ENCODE results near the gene LSS. TPM values are rescaled to one million over a fixed set of nuclear protein-coding genes. Genes with fewer than 3 reads are reported as not detected.
A peak's percentile ranks its signal among the peaks of the same experiment; 100 is the strongest.

The LSS gene
- total and polyA plus RNA-seq, 10 of the 15 experiments (the other 5 are each of a cell fraction or from before 2014, with no cell fraction given), result 2.9 to 82.4 (median 27.5) TPM

DNA sequence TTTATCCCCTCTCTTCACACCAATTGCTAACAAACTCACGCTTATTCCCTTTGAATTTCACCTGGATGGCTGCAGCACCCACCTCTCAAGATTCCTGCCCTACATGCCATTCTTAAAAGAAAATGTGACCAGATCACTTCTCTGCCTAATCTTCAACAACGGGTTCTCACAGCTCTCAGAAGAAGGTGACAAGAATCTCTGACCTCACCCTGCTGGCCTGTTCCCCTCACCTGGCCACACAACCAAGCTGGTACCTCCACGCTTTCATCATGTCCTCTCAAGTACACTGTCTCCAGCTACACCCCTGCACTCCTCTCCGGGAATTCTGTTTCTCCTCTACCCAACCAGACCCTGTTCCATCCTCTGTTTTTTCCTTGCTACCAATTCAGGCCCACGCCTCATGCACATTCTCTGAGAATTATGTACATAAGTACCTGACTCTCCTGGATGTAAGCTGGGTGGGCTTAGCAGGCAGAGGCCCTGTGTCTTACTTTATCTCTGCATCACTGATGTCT is 5.9 kb upstream of the LSS start:
- in situ Hi-C loops (cut with MboI), result no loop called here
- POLR2A ChIA-PET, result no interaction called here
- FAIRE-seq (no peak), ATAC-seq (no peak), DNase-seq (ENCODE audit: low read depth, low spot score) (no peak)
- no peaks in the 10 kb centered on the region for H3K27me3 ChIP-seq (replicated peaks in 1 of 2; ENCODE audit: control insufficient read depth in 2 of 2, insufficient read depth in 2 of 2, low read length in 1 of 2)
- H3K36me3 ChIP-seq (ENCODE audit: control insufficient read depth in 2 of 2, insufficient read depth in 2 of 2, low read length in 1 of 2), result peaks cover 9 to 33% of the 10 kb centered on the region in 2 experiments
- H4K20me1 ChIP-seq (ENCODE audit: control insufficient read depth, insufficient read depth), result no peaks in the 10 kb centered on the region
- H3K9me3 ChIP-seq (replicated peaks; ENCODE audit: control insufficient read depth, insufficient read depth, low read length), result no peaks in the 10 kb centered on the region
- H3K4me3 ChIP-seq, result no peak overlapping the region
- H3K9ac ChIP-seq (ENCODE audit: control insufficient read depth, insufficient read depth, low read length), result no peak overlapping the region
- CTCF ChIA-PET, result interaction anchor here (1.3 to 9.7 kb wide), 2 partner anchors 17 to 91 kb away, joined by 3 to 59 read pairs; no protein-coding TSS in a partner anchor
- H3K79me2 ChIP-seq (ENCODE audit: control insufficient read depth, insufficient read depth, low read length), result peaks cover 13% of the 10 kb centered on the region
- H3K4me1 ChIP-seq (ENCODE audit: control insufficient read depth, insufficient read depth, low read length), result no peaks in the 10 kb centered on the region
- no peak overlapping the region for H3K4me2 ChIP-seq (ENCODE audit: control insufficient read depth, insufficient read depth)
- SMC1A ChIA-PET (ENCODE audit: uncharacterized antibody, unreplicated experiment), result interaction anchor here (1.3 to 1.8 kb wide), 3 partner anchors 12 to 50 kb away, joined by 3 to 6 read pairs (median 6); no protein-coding TSS in a partner anchor
- RAD21 ChIA-PET (ENCODE audit: unreplicated experiment), result interaction anchor here (1.8 kb wide), 1 partner anchor 19 kb away, joined by 3 read pairs; no protein-coding TSS in a partner anchor
- H2AFZ ChIP-seq (ENCODE audit: control insufficient read depth, low read depth, low read length), result no peak overlapping the region
- 76% methylated on average over 5 of the region's 5 CpGs for WGBS (ENCODE audit: insufficient coverage, insufficient replicate concordance, low lambda C conversion rate, missing lambda C conversion rate)
- TF ChIP-seq RAD21 (IDR thresholded peaks at IDR 0.05; ENCODE audit: insufficient read depth, low read depth, low read length) (no peak), POLR2AphosphoS5 (IDR thresholded peaks at IDR 0.05; ENCODE audit: low read length) (peak; percentile 33; the same call in 1 of the 2 replicates)
- intact Hi-C loops (cut with micrococcal nuclease; ENCODE audit: unreplicated experiment), result no loop called here
- no TSS peak for BruUV-seq (replicated peaks)
- H3K27ac ChIP-seq (ENCODE audit: control insufficient read depth, insufficient read depth), result no peak overlapping the region

DNA sequence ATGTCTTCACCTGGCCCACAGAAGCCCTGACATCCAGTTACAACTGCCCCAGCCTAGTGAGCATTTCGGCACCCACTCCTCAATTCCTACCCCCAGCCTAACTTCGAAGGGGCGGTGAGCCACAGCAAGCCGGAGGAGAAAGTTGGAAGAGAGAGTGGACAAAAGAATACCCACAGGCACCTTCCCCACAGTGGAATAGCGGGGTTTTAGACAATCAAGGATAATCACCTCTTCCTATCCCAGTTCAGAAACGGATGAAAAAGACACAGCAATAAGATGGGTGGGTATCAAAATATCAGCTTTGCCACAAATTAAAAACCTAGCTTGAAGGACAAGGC is 1.3 kb upstream of the LSS start:
- ChIA-PET POLR2A (interaction anchor here (1.1 to 1.3 kb wide), 3 partner anchors 11 to 23 kb away, joined by 3 to 4 read pairs (median 4); no protein-coding TSS in a partner anchor), SMC1A (ENCODE audit: uncharacterized antibody, unreplicated experiment) (interaction anchor here (1.1 to 2.5 kb wide), 5 partner anchors 11 to 96 kb away, joined by 3 to 15 read pairs (median 4); a partner anchor contains a TSS), RAD21 (ENCODE audit: unreplicated experiment) (interaction anchor here (1.2 to 4.0 kb wide), 4 partner anchors 11 to 55 kb away, joined by 4 to 19 read pairs (median 8); partner anchors contain the start of genes MCM3AP and YBEY), CTCF (interaction anchor here (0.8 to 9.7 kb wide), 7 partner anchors 10 to 92 kb away, joined by 3 to 59 read pairs (median 4); partner anchors contain the start of genes MCM3AP and YBEY)
- Histone ChIP-seq H4K20me1 (ENCODE audit: control insufficient read depth, insufficient read depth) (no peaks in the 10 kb centered on the region), H3K4me2 (ENCODE audit: control insufficient read depth, insufficient read depth) (peak overlapping the region; percentile 90), H3K4me3 (peak overlapping the region; percentile 73), H3K27ac (ENCODE audit: control insufficient read depth, insufficient read depth) (peak overlapping the region; percentile 73), H3K27me3 (replicated peaks in 1 of 2; ENCODE audit: control insufficient read depth in 2 of 2, insufficient read depth in 2 of 2, low read length in 1 of 2) (no peaks in the 10 kb centered on the region), H3K9ac (ENCODE audit: control insufficient read depth, insufficient read depth, low read length) (peak overlapping the region; percentile 73), H3K79me2 (ENCODE audit: control insufficient read depth, insufficient read depth, low read length) (peaks cover 46% of the 10 kb centered on the region), H3K9me3 (replicated peaks; ENCODE audit: control insufficient read depth, insufficient read depth, low read length) (no peaks in the 10 kb centered on the region), H3K4me1 (ENCODE audit: control insufficient read depth, insufficient read depth, low read length) (peaks cover 5% of the 10 kb centered on the region; the same call in 1 of the 2 replicates), H3K36me3 (ENCODE audit: control insufficient read depth in 2 of 2, insufficient read depth in 2 of 2, low read length in 1 of 2) (peaks cover 1 to 6% of the 10 kb centered on the region in 2 experiments; a peak in 3 of 4 replicates), H2AFZ (ENCODE audit: control insufficient read depth, low read depth, low read length) (no peak overlapping the region)
- intact Hi-C loops (cut with micrococcal nuclease; ENCODE audit: unreplicated experiment) (loop anchor here (5.0 kb wide), 2 partner anchors 57 to 88 kb away; partner anchors contain the start of genes MCM3AP and YBEY), in situ Hi-C loops (cut with MboI) (no loop called here)
- TF ChIP-seq TARDBP (IDR thresholded peaks at IDR 0.05; ENCODE audit: borderline replicate concordance) (no peak), GATAD2B (conservative IDR thresholded peaks at IDR 0.05; ENCODE audit: low read depth) (no peak), YY1 (IDR thresholded peaks at IDR 0.05; ENCODE audit: low read depth, low read length) (0 out of 2 replicates have a peak, but pooled peaks have one; percentile 1)
- ATAC-seq (no peak), FAIRE-seq (no peak), DNase-seq (ENCODE audit: low read depth, low spot score) (no peak)
- 81% methylated on average over 6 of the region's 6 CpGs for WGBS (ENCODE audit: insufficient coverage, insufficient replicate concordance, low lambda C conversion rate, missing lambda C conversion rate)
- no TSS peak for BruUV-seq (replicated peaks)

Data from GM12878 (cell line).